Measurements from ENCODE around the gene RASGEF1C.

RASGEF1C gene

DNA sequence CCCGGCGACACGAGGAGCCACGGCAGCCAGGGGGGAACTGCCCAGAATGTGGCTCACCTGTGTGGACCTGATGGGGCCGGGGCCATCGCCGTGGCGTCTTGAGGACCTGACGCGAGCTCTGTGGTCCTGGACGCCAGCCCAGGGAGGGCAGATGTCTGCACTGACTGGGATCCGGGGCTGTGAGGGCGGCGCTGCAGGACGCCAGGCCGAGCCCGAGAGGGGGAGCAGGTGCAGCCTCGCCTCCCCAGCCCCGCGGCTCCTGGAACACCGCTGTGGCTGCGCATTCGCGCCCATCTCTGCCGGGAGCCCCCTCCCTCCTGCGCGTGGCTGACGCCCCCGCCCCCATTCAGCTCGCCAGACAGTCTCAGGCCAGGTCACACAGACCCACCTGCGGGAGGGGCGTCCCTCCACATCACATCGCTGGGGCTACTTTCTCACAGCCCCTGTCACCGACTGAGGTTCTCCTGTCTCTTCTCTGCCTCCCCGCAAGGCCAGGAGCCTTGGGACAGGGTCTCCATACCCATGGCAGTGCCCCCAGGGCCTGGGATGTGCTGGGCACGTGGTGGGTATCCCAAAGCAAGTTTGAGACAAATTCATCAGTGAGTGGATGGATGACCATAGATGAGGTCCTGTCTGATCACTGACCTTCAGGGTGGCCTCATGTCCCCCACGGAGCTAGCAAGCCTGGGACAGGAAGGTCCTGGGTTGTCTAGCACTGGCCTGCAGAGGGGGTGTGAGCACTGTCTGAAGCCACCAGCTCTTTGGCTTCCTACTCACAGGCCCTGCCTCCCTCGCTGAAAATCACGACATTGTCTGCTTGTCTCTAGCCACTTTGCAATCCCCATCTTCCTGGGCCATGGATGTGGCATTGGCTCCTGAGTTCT lies 47.3 kb downstream of the RASGEF1C start:
- DNase-seq: no peak
- Histone ChIP-seq H3K27me3 (replicated peaks; ENCODE audit: control insufficient read depth, insufficient read depth, low read length, poor library complexity, severe bottlenecking) (no peaks in the 10 kb centered on the region), H3K27ac (ENCODE audit: insufficient read depth, low read length, poor library complexity, severe bottlenecking) (no peak overlapping the region)

DNA sequence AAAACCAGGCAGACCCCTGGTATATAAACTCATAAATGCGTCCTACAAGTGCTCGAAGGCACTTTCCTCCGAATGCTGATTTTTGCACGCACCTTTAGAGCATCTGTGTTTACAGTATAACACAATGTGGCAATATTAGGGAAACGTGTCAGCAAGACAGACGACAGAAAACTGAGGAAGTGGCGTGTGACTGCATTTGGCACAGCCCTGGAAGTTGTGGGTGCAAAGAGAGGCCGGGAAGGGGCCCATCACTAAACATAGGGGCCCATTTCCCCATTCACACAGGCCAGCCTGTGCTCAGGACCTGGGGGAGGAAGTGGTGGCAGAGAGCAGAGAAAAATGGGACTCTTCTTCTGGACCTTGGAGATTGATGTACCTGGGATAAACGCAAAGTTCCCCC lies 48.2 kb downstream of the RASGEF1C start:
- no peaks in the 10 kb centered on the region for H3K4me1 ChIP-seq (ENCODE audit: control insufficient read depth, insufficient read depth, low read length, poor library complexity, severe bottlenecking)
- H3K27me3 ChIP-seq (replicated peaks; ENCODE audit: control insufficient read depth, insufficient read depth, low read length, poor library complexity, severe bottlenecking): no peaks in the 10 kb centered on the region
- H3K36me3 ChIP-seq (ENCODE audit: control insufficient read depth, insufficient read depth, low read length): no peaks in the 10 kb centered on the region
- DNase-seq: no peak
- no peak overlapping the region for H3K4me3 ChIP-seq (ENCODE audit: insufficient read depth, low read depth, low read length, poor library complexity, severe bottlenecking)
- no peaks in the 10 kb centered on the region for H3K9me3 ChIP-seq (ENCODE audit: control insufficient read depth, low read length)
- no peak overlapping the region for H3K27ac ChIP-seq (ENCODE audit: insufficient read depth, low read length, poor library complexity, severe bottlenecking)

More for the DNA sequence above, 47.3 kb downstream of the RASGEF1C start:
- Histone ChIP-seq H3K4me1 (ENCODE audit: control insufficient read depth, insufficient read depth, low read length, poor library complexity, severe bottlenecking) (no peaks in the 10 kb centered on the region), H3K36me3 (ENCODE audit: control insufficient read depth, insufficient read depth, low read length) (no peaks in the 10 kb centered on the region), H3K4me3 (ENCODE audit: insufficient read depth, low read depth, low read length, poor library complexity, severe bottlenecking) (no peak overlapping the region), H3K9me3 (ENCODE audit: control insufficient read depth, low read length) (no peaks in the 10 kb centered on the region)

DNA sequence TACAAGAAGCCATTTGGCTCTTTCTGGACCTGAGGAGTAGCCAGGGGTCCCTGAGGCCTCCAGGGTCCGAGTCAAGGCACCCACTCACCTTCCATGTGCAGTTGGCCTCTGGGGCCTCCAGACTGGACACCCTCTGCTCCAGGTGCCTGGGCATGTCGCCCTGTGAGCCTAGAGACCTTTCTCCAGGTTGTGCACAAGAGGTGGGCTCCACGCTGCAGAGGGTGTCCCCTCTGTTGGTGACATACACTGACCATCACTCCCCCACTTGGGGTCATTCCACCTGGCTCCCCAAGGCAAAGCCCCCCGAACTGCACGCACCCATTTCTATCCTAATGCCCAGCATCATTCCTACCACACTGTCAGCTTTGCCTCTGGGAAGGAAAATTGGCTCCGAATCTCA lies 48.8 kb downstream of the RASGEF1C start:
- Histone ChIP-seq H3K4me3 (ENCODE audit: insufficient read depth, low read depth, low read length, poor library complexity, severe bottlenecking) (no peak overlapping the region), H3K36me3 (ENCODE audit: control insufficient read depth, insufficient read depth, low read length) (no peaks in the 10 kb centered on the region), H3K4me1 (ENCODE audit: control insufficient read depth, insufficient read depth, low read length, poor library complexity, severe bottlenecking) (no peaks in the 10 kb centered on the region), H3K27me3 (replicated peaks; ENCODE audit: control insufficient read depth, insufficient read depth, low read length, poor library complexity, severe bottlenecking) (no peaks in the 10 kb centered on the region), H3K27ac (ENCODE audit: insufficient read depth, low read length, poor library complexity, severe bottlenecking) (no peak overlapping the region), H3K9me3 (ENCODE audit: control insufficient read depth, low read length) (no peaks in the 10 kb centered on the region)
- no peak for DNase-seq

DNA sequence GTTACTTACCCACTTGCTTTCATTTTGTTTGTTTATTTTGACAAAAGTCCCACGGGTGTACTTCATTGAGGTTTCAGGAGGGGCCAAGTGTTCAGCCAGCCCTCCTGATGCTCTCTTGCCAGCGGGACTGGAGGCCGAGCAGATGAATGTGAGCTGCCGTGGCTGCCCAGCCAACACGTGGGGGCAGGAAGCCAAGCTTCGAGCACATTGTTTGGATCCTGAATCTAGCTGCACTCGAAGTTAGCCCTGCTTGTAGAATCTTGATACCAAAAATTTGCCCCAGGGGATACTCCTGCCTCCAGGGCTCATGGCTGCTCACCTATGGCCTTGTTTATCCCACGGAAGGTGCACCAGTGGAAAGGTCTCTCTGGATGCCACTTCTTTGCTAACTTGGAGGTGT lies 49.3 kb downstream of the RASGEF1C start:
- DNase-seq: no peak
- Histone ChIP-seq H3K36me3 (ENCODE audit: control insufficient read depth, insufficient read depth, low read length) (no peaks in the 10 kb centered on the region), H3K4me3 (ENCODE audit: insufficient read depth, low read depth, low read length, poor library complexity, severe bottlenecking) (no peak overlapping the region), H3K4me1 (ENCODE audit: control insufficient read depth, insufficient read depth, low read length, poor library complexity, severe bottlenecking) (no peaks in the 10 kb centered on the region), H3K27ac (ENCODE audit: insufficient read depth, low read length, poor library complexity, severe bottlenecking) (no peak overlapping the region), H3K27me3 (replicated peaks; ENCODE audit: control insufficient read depth, insufficient read depth, low read length, poor library complexity, severe bottlenecking) (no peaks in the 10 kb centered on the region), H3K9me3 (ENCODE audit: control insufficient read depth, low read length) (no peaks in the 10 kb centered on the region)

DNA sequence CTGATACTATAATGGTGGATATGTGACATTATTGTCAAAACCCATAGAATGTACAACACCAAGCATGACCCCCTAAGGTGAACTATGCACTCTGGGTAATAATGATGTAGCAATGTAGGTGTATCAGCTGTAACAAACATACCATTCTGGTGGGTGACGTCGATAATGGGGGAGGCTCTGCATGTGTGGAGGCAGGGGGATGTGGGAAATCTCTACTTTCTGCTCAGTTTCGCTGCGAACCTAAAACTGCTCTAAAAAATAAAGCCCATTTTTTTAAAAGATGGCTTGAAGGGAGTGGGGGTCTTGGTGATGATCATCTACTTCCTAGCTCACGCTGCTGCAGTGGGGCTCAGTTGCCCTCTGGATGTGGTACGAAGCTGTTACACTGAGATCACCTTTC lies 51.1 kb downstream of the RASGEF1C start:
- H3K36me3 ChIP-seq (ENCODE audit: control insufficient read depth, insufficient read depth, low read length): no peaks in the 10 kb centered on the region
- no peaks in the 10 kb centered on the region for H3K4me1 ChIP-seq (ENCODE audit: control insufficient read depth, insufficient read depth, low read length, poor library complexity, severe bottlenecking)
- H3K4me3 ChIP-seq (ENCODE audit: insufficient read depth, low read depth, low read length, poor library complexity, severe bottlenecking): no peak overlapping the region
- no peaks in the 10 kb centered on the region for H3K9me3 ChIP-seq (ENCODE audit: control insufficient read depth, low read length)
- DNase-seq: no peak
- no peak overlapping the region for H3K27ac ChIP-seq (ENCODE audit: insufficient read depth, low read length, poor library complexity, severe bottlenecking)
- no peaks in the 10 kb centered on the region for H3K27me3 ChIP-seq (replicated peaks; ENCODE audit: control insufficient read depth, insufficient read depth, low read length, poor library complexity, severe bottlenecking)

DNA sequence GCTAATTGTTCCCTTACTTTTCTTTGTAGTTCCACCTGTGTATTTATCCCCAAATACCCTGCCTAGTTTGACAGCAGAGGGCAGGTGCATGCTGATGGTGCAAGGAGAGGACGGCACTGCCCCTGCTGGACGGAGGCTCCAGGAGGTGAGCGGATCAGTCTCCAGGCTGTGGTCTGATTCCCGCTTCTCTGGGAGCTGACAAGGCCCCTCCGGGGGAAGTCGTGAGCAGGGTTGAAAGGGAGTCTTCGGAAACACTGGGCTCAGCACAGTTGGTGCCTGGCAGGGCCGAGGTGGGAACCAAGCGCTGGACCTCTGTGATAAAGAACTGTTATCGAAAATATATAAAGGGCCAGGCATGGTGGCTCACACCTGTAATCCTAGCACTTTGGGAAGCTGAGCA lies 52.9 kb downstream of the RASGEF1C start:
- no peaks in the 10 kb centered on the region for H3K4me1 ChIP-seq (ENCODE audit: control insufficient read depth, insufficient read depth, low read length, poor library complexity, severe bottlenecking)
- H3K9me3 ChIP-seq (ENCODE audit: control insufficient read depth, low read length): no peaks in the 10 kb centered on the region
- DNase-seq: no peak
- H3K27ac ChIP-seq (ENCODE audit: insufficient read depth, low read length, poor library complexity, severe bottlenecking): no peak overlapping the region
- H3K27me3 ChIP-seq (replicated peaks; ENCODE audit: control insufficient read depth, insufficient read depth, low read length, poor library complexity, severe bottlenecking): no peaks in the 10 kb centered on the region
- no peaks in the 10 kb centered on the region for H3K36me3 ChIP-seq (ENCODE audit: control insufficient read depth, insufficient read depth, low read length)
- no peak overlapping the region for H3K4me3 ChIP-seq (ENCODE audit: insufficient read depth, low read depth, low read length, poor library complexity, severe bottlenecking)

DNA sequence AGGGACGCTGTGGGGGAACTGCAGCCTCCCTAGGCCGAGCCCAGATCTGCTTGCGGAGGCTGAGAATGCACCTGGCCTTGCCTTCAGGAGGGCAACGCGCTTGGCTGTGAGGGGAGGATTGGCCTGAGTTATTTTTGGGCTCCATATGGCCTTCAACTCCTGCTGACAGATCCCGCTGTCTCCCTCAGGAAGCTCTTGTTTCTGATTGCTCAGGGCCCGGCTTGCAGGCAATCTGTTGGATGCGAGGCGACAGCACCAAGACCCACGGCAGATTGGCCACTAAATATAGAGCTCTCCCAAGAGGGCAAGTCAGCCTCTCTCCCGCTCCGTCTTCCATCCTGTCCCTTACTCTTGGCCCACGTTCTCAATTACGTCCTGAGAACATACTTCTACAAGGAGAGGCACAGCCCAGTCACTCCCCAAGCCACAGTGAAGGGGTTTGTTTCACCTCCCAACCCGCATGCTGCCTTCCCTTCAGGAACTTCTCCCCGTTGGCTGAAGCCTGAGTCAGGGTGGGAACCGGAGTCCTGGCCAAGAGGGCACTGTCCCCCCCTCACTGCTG lies 53.6 kb downstream of the RASGEF1C start:
- Histone ChIP-seq H3K4me3 (ENCODE audit: insufficient read depth, low read depth, low read length, poor library complexity, severe bottlenecking) (no peak overlapping the region), H3K36me3 (ENCODE audit: control insufficient read depth, insufficient read depth, low read length) (no peaks in the 10 kb centered on the region), H3K4me1 (ENCODE audit: control insufficient read depth, insufficient read depth, low read length, poor library complexity, severe bottlenecking) (no peaks in the 10 kb centered on the region), H3K9me3 (ENCODE audit: control insufficient read depth, low read length) (no peaks in the 10 kb centered on the region), H3K27ac (ENCODE audit: insufficient read depth, low read length, poor library complexity, severe bottlenecking) (no peak overlapping the region), H3K27me3 (replicated peaks; ENCODE audit: control insufficient read depth, insufficient read depth, low read length, poor library complexity, severe bottlenecking) (no peaks in the 10 kb centered on the region)
- no peak for DNase-seq

DNA sequence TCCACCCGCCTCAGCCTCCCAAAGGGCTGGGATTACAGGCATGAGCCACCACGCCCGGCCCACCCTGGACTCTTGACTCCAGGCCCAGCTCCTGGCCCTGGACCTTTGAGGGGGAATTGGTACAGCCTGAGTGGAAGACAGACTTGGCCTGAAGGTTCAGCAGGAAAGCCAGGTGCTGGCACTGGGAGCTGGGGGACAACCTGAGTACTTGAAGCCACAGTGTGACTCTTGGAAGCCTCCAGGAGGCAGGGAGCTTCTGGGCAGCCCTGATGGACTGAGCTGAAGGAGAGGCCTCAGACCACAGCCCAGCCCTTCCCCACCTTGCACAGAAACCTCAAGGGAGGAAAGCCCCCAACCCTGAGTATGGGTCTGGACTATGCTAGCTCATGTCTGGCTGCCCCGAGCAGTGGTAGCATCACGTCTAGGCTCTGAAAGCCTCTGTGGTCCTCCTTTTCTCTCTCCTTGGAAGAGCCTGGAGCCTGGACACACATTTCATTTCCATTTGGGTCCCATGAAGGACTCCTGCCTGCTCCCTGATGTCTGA lies 54.1 kb downstream of the RASGEF1C start:
- no peaks in the 10 kb centered on the region for H3K9me3 ChIP-seq (ENCODE audit: control insufficient read depth, low read length)
- H3K27me3 ChIP-seq (replicated peaks; ENCODE audit: control insufficient read depth, insufficient read depth, low read length, poor library complexity, severe bottlenecking): no peaks in the 10 kb centered on the region
- DNase-seq: no peak

DNA sequence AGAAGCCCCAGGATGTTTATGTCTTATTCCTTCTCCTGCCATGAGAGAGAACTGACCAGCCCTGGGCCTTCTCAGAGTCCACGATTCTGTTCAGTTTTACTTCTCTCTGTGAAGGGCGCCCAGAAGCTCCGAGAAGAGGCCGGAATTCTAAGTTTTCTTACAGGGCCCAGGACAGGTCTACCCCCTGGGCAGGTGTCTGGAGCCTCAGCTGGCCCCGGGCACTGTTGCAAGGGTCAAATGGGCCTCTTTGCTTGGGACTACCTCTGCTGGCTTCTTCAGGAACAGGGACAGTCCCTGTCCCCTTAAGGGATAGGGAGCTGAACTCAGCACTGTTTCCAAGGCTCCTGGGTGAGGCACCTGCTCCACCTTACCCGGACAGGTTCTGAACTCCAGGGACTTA lies 55.0 kb downstream of the RASGEF1C start:
- Histone ChIP-seq H3K27ac (ENCODE audit: insufficient read depth, low read length, poor library complexity, severe bottlenecking) (no peak overlapping the region), H3K36me3 (ENCODE audit: control insufficient read depth, insufficient read depth, low read length) (no peaks in the 10 kb centered on the region), H3K27me3 (replicated peaks; ENCODE audit: control insufficient read depth, insufficient read depth, low read length, poor library complexity, severe bottlenecking) (no peaks in the 10 kb centered on the region), H3K9me3 (ENCODE audit: control insufficient read depth, low read length) (no peaks in the 10 kb centered on the region), H3K4me1 (ENCODE audit: control insufficient read depth, insufficient read depth, low read length, poor library complexity, severe bottlenecking) (no peaks in the 10 kb centered on the region), H3K4me3 (ENCODE audit: insufficient read depth, low read depth, low read length, poor library complexity, severe bottlenecking) (no peak overlapping the region)
- no peak for DNase-seq

More for the DNA sequence above, 54.1 kb downstream of the RASGEF1C start:
- Histone ChIP-seq H3K36me3 (ENCODE audit: control insufficient read depth, insufficient read depth, low read length) (no peaks in the 10 kb centered on the region), H3K27ac (ENCODE audit: insufficient read depth, low read length, poor library complexity, severe bottlenecking) (no peak overlapping the region), H3K4me3 (ENCODE audit: insufficient read depth, low read depth, low read length, poor library complexity, severe bottlenecking) (no peak overlapping the region), H3K4me1 (ENCODE audit: control insufficient read depth, insufficient read depth, low read length, poor library complexity, severe bottlenecking) (no peaks in the 10 kb centered on the region)

DNA sequence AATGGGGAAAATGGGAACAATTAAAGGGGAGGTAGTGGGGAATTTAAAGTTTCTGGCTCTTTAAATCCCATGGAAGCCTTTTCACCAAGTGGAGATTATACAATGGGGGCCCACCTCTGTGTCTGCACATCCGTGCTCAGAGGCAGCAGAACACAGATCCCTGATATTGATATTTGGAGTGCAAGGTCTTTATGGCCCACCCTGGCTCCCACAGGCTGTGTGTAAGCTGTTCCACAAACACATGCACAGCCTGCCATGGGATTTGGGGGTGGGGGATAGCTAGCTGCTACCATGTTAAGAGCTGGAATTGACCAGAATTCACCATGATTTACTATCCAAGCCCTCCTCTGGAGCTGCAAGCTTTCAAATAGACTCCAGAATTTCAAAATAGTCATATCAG lies 55.9 kb downstream of the RASGEF1C start:
- no peaks in the 10 kb centered on the region for H3K36me3 ChIP-seq (ENCODE audit: control insufficient read depth, insufficient read depth, low read length)
- H3K9me3 ChIP-seq (ENCODE audit: control insufficient read depth, low read length): no peaks in the 10 kb centered on the region
- H3K27me3 ChIP-seq (replicated peaks; ENCODE audit: control insufficient read depth, insufficient read depth, low read length, poor library complexity, severe bottlenecking): no peaks in the 10 kb centered on the region
- no peak overlapping the region for H3K27ac ChIP-seq (ENCODE audit: insufficient read depth, low read length, poor library complexity, severe bottlenecking)
- H3K4me3 ChIP-seq (ENCODE audit: insufficient read depth, low read depth, low read length, poor library complexity, severe bottlenecking): no peak overlapping the region
- DNase-seq: no peak
- H3K4me1 ChIP-seq (ENCODE audit: control insufficient read depth, insufficient read depth, low read length, poor library complexity, severe bottlenecking): no peaks in the 10 kb centered on the region
